Activated effector memory CD4-positive, alpha-beta T cell treated with anti-CD3 and anti-CD28 coated beads, Interleukin-2, amount 50 U/mL, for 16 hours (primary cell): ENCODE results near the gene PPP1R9B.
A peak's percentile ranks its signal among the peaks of the same experiment; 100 is the strongest.

Source experiments
- DNase-seq: peaks from one replicate; pipeline ENCODE4 v3.0.0-alpha.2; 2020

Gene PPP1R9B

DNA sequence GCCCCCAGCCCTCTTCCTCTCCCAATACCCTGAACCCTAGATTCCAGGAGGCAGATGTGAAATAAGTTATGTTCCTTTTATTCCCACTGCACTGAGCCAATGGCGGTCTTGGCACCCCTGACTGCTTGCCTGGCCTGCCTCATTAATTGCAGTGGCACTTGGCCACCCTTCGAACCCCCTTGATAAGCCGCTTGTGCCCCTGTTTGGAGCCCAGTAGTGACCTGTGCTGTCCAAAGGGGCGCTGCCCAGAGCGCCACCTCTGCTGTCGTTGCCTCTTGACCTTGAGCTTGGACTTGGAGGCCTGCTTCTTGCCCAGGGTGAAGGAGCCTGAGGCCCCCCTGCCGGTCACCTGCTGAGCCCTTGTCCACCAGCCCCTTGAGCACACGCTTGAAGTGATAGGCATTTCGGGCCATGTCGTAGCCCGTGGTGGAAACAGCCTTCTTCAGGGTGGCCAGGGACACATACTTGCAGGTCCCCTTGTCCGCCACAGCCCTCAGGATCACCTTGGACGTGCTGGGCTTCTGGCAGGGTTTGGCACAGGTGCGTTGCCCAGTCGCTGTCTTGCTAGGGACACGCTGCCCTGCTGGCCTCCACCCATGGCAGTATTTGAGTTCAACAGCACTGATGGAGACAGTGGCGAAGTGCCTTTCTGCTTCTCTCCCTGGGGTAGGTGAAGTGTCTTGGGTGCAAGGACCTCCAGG lies 21.0 kb upstream of the PPP1R9B start:
- DNase-seq, result no peak

DNA sequence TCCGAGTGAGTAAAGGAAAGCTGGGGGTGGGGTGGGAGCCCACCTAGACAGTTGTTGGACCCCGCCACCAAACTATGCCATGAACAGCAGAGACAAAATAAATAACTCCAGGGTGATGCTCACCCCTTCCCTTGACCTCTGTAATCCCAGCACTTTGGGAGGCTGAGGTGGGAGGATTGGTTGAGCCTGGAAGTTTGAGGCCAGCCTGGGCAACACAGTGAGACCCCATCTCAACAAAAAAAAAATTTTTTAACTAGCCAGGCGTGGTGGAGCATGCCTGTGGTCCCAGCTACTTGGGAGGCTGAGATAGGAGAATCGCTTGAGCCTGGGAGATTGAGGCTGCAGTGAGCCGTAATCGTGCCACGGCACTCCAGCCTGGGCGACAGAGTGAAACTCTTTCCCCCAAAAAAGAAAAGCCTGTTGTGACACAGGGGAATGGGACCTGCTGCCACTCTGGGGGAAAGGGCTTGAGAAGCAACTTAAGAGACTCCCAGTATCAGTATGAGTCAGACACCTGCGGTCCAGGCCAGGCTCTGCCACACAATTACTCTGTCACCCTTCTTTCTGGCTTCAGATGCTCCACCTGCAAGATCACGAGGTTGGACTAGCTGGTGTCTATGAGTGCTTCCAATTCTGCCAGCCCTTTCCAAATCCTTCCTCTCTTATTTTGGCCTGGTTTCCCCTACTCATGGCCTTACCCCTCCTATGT lies 20.3 kb upstream of the PPP1R9B start:
- DNase-seq, result no peak

DNA sequence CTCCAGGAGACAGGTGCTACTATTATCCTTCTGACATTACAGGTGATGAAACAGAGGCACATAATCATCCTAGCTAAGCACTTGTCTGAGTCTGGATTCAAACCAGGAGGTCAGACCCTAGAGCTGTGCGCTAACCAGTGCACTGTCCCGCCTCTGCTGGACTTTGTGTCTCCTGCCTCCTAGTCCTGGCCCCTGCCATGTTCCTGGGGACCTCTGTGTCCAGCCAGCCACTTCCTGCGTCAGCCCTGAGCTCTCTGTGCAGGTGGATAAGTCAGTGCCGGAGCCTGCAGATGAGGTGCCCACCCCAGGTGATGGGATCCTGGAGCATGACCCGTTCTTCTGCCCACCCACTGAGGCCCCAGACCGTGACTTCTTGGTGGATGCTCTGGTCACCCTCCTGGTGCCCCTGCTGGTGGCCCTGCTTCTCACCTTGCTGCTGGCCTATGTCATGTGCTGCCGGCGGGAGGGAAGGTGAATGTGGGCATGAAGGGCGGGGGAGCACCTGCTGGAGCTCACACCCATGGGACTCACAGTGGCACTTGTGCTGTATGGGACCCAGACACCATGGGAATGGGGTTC lies 19.5 kb upstream of the PPP1R9B start:
- DNase-seq, result no peak

DNA sequence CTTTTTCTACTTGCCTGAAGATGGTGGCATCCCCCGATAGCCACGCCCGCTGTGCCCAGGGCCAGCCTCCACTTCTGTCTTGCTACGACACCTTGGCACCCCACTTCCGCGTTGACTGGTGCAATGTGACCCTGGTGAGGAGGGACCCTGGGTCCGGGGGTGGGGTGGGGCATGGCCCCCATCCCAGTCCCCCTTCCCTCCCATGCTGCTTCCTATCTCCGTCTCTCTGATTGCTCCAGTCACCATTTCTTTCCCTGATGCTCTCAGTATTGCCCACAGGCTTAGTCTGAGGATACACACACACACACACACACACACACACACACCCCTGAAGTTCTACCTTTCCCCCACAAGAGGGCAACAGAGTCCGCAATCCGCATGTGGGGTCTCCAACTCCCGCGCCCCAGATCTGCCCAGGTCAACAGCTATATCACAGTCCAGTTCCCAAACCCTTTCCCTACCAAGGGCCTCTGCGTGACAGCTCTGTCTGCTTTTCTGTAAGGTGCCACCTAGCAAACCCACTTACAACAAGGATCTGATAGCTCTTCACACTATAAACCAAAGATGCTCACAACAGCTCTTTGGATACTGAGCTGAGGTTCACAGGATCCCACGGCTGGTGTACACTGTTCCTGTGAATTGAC lies 18.8 kb upstream of the PPP1R9B start:
- DNase-seq, result peak; percentile 78

DNA sequence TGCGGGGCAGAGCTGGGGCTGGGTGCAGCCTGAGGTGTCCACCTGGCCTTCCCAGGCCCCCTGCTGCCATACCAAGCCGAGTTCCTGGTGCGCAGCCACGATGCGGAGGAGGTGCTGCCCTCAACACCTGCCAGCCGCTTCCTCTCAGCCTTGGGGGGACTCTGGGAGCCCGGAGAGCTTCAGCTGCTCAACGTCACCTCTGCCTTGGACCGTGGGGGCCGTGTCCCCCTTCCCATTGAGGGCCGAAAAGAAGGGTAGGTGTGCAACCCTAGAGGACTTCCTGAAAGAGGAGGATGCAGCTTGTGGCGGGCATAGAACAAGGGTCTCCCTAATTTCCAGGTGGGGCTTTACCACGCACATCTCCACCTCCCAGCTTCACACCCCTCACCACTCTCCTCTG lies 17.8 kb upstream of the PPP1R9B start:
- no peak for DNase-seq

DNA sequence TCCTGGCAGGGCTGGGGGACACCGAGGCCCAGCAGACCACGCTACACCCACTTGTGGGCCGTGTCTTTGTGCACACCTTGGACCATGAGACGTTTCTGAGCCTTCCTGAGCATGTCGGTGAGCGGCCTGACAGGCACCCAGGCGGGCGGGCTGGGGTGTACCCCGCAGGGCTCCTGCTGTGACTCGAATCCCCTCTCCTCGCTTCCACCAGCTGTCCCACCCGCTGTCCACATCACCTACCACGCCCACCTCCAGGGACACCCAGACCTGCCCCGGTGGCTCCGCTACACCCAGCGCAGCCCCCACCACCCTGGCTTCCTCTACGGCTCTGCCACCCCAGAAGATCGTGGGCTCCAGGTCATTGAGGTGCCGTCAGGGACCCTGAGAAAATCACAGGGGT lies 16.9 kb upstream of the PPP1R9B start:
- no peak for DNase-seq

DNA sequence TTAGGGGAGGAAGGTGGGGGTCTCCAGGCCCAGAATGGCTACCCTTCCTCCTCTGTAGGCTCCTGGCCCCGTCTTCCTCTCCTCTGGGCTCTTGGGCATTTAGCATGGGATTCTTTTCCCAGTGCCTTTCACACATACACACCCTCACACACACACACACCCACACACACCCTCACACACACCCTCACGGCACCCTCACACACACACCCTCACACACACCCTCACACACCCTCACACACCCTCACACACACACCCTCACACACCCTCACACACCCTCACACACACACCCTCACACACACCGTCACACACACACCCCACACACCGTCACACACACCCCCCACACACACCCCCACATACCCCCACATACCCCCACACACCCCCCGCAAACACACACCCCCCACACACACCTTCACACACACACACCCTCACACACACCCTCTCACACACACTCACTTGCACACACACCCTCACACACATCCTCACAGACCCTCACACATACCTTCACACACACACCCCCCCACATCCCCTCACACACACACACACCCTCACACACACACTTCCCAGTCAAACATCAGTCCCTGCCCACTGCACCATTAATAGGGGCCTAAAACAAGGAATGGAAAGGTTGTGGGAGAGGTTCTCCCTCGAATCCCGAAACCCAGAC lies 16.2 kb upstream of the PPP1R9B start:
- no peak for DNase-seq

DNA sequence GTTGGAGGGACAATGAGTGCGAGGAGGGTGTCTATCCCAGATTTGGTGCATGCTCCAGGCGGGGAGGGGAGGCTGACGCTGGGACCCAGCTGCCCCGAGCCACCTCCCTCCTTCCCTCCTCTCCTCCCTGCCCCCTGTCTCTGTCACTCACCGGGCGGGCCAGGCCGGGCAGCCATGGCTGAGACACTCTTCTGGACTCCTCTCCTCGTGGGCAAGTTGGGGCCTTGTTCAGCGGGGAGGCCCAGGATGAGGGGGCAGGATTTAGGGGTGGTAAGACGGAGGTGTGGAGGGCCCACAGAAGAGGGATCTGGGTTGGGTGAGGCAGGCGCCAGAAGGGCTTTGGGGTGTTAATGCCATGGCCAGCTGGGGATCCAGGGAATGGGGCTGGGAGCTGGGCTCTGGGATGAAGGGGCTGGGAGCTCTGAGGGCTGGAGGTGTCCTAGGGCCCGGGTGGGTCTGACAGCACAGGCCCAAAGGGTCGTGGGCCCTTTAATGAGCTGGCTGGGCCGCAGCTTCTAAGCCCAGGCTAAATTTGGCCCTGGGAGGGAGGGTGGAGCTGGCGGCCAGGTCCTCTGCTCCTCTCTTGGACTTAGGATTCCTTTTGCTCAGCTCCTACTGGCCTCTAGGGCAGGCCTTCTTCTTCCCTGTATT lies 15.5 kb upstream of the PPP1R9B start, which contains the start of gene SGCA:
TSS of gene SGCA (plus strand) at position 139 of the 651 bp plus-strand sequence. CDS start at position 175, 36 bp downstream.
- no peak for DNase-seq

DNA sequence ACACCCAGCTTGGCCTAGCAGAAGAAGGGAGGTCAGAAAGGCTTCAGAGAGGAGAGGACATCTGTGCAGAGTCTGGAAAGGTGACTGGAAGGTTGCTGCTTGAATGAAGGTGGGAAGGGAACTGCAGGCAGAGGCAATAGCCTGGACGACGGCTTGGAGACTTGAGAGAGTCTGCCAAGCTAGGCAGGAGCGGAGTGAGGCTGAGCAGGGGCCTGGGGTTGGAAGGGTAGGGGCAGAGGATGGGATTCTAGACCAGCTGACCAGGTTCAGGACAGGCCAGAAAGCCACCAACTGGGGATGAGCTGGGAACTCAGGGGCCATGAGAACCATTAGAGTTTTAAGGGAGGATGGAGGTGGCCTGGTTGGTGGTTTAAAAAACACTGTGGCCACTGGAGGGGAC lies 15.0 kb upstream of the PPP1R9B start:
- DNase-seq, result no peak

DNA sequence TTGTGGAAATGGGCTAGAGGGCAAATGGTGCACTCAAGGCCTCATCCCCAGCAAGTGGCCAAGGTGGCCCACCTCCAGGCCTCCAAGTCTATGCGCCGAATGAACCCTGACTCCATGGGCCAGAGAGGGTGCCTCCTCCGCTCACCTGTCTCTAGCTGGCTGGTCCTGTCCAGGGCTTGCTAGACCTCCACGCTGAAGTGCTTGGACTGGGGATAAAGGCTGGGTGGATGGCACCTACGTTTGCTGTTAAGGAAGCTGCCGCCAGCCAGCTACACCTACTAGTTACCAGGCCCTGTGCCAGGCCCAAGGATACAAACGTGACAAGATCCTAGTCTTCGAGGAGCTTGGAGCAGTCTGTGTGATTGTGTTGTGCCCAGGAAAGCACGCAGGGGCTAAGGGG lies 14.6 kb upstream of the PPP1R9B start:
- no peak for DNase-seq

DNA sequence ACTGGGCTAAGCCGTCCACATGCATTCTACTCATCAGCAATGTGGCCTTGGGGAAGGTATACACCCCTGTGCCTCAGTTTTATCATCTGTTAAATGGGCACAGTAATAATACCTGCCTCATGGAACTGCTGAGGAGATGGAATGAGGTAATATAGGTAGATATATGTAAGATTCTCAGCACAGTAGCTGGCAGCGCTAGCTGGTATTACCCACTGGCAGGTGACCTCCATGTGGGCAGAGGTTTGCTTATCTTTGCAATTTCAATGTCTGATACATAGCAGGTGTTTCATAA lies 14.2 kb upstream of the PPP1R9B start:
- DNase-seq, result no peak

DNA sequence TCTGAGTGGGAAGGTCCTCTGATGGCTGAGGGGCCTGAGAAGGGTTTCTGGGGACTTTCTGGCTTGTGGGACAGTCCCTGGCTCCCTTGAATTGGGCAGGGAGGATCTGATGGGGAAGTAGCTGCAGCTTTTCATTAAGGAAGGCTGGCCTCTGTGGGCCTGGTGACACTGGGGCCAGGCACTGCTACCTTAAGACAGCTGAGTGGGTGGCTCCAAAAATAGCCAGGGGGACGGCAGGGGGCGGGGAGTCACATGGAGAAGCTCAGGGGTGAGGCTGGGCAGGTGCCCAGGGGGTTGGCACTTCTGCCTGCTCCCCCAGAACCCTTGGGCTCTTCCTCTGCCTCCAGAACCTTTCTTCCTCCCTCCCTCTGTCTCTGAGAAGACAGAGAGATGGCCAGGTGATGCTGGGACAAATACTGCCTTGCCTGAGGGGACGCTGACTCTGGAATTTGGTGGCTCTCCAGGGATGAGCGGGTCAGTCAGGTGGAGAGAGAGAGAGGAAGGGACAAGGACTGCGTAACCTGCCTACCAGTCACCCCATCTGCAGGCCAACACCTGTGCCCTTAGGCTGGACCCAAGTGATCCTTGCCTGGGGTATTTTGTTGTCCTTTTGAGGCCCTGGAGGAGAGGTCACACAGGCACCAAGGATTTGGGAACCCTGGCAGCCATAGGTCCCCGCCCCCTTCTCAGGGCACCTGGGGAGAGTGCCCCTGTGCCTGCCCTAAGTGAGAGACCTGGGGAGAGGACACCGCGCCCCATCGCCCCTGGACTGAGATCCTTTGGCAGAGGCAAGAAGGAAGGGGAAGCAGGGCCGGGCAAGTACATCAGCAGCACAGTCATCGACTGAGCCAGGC lies 13.6 kb upstream of the PPP1R9B start:
- no peak for DNase-seq

DNA sequence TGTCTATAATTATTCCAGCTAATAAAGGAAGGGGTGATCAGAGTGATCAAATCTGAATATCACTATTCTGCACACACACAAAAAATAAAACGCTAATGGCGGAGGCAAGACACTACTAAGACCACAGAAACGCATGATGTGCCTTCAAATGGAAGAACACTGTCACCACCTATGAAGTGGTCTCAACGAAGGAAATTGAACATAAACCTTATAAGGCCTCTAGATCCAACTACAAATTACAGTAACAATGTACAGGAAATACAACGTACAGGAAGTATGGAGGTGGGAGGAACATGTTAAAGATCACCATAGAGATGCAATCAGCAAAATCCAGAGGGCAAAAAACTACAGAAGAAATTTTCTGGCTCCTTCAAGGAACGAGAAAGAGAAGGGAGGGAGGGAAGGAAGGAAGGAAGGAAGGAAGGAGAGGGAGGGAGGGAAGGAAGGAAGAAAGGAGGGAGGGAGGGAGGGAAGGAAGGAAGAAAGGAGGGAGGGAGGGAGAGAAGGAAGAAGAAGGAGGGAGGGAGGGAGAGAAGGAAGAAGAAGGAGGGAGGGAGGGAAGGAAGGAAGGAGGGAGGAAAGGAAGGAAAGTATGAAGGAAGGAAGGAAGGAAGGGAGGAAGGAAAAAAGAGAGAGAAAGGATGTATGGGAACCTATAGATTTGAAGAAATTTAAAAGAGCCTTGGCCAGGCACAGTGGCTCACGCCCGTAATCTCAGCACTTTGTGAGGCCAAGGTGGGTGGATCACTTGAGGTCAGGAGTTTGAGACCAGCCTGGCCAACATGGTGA lies 12.2 kb upstream of the PPP1R9B start:
- no peak for DNase-seq

DNA sequence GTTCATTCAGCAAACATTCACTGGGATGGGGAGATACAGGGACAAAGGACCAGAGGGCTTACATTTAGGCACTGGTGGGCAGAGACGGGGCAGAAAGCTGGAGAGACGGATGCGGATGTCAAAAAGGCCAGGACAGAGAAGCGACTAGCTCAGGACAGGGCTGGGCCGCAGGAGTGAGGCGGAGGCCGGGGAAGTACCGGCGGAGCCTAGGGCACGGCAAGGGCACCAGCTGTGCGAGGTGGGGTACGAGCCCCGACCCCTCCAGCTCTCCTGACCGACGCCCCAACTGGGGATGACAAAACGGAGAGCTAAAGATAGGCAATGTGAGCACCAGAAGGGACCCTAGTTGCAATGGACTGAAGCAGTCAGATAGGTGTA lies 11.4 kb upstream of the PPP1R9B start:
- no peak for DNase-seq

DNA sequence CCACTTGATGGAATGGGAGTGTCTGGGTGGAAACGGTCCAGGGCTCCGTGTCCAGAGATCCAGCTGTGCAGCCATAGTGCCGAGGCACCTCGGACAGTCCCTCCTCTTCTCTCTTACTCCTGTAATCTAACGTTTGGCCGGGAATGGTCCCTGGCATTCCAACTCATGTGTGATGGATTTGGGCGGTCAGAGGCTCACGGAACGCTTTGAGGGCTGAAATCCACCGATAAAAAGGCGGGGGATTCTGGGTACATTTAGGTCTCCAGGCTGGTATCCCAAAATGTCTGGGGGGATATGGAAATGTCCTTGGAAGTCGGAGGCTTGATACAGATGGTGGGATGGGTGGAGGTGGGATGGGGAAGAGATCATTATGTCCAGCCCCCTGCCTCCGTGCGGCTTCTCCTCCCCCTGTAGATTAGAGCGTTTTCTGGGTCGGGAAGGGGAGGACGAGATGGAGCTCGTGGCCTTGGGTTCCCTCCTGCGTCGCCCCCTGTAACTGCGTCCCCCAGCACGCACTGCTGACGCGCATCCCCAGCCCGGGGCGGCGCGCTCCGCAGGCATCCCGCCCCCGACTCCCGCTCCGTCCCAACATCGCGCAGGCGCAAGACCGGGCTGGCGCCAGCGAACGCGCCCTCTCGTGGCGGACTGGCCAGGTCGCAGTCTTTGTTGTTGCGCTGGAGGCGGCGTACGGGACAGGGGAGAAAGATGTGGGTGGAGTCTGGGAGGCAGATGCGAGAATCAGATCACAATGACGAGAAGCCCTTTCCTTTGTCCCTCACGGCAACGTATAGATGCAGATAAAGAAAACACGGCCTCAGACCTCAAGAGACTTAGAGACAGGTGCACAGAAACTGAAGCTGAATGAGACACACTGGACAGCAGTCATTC lies 10.8 kb upstream of the PPP1R9B start:
- peak; percentile 98 for DNase-seq

DNA sequence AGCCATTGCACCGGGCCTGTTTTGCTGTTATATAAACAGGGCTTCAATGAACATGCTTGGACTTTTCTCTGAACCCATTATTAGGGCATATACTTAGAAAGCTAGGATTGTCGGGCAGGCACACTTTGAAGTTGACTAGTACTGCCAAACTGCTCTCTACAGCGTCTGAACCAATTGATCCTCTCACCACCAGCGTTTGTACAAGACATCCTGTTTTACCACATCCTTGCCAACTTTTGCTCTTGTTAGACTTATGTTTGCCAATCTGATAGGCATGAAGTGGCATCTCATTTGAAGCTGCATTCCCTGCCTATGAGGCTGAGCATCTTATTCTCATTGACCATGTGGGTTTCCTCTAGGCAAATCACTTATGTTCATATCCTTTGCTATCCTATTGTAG lies 7.4 kb upstream of the PPP1R9B start:
- DNase-seq, result no peak

DNA sequence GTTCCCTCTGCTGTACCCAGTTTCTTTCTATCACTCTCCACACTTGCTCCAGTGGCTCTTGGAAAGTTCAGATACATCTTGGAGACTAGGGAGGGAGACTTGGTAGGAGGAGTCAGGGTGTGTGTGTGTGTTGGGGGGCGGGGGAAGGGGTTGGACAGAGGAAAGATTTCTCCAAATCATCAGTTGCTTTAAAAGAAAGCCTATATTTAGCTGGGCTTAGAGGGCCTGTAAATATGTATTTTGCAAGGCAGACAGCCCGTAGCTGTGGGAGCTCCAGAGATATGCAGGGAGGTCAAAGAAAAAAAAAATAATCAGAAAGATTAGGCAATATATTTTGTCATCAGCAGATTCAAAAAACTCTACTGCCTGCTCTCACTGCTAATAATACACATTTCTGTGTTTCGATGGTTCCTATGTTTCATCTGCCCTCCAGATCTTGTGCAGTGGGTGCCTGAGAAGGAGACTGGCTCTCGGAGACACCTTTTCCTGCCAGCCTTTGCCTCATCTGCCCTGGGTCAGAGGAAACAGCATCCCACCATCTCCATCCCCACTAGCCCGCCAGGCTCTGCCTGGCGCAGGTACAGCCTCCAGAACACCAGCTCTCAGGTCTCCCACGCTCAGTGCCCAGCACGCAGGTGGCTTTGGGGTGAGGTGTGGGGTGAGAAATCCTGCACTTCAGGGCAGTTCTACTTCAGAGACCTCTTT lies 4.8 kb upstream of the PPP1R9B start:
- DNase-seq, result no peak

DNA sequence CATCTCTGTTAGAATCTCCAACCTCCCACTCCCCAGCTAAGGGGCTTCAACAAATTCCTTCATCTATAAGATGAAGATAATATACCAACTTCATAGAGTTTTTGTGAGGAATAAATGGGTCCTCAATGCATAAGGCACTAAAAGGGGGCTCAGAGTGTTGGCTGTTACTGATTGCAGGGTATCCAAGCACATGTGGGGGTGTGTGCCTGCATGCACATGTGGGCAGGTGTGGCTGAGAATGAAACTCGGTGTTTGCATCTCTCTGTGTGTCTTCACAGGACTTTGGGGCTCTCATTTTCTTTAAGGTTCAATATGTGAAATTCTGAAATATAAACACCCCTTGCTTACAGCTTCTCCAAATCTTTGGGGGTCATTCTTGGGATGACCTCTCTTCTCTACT lies 4.1 kb upstream of the PPP1R9B start:
- no peak for DNase-seq
